Measurements from ENCODE around the gene PUS1.
"Not testable (repeated sequence)": the region's sequence is repeated elsewhere in the genome, so short reads cannot be mapped to it uniquely, and the experiment has no call there.

PUS1 gene

DNA sequence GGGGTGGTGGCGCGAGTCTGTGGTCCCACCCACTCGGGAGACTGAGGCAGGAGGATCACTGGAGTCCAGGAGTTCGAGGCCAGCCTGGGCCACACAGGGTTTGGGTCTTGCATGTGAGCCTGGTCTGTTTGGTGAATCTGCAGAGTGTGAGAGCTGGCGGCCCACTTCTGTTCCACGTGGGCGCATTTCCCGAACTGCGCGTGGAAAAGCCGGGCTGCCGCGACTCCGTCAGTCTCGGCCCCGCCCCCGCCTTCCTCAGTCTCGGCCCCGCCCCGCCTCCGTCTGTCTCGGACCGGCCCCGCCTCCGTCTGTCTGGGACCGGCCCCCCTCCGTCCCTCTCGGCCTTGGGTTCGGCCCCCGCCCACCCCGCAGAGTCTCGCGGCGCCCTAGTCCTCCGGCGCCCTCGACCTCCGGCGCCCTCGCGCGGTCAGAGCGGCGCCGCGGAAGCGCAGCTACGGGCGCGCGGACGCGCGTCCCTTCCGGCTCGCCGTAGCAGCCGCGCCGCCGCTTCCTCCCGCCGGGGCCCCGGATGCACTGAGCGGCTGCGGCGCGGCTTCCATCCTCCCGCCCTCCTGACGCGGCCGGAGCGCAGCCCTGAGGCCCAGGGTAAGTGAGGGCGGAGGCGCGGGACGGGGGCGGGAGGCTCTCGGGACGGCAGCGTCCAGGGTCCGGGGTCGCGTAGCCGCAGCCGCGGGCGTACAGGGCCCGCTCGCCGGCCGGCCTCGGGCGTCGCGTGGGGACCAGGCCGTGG, 20.5 kb downstream of the PUS1 start, which contains the start of gene EP400:
TSS of gene EP400 (plus strand) at position 512 of the 751 bp plus-strand sequence. CDS start 10,678 bp downstream, outside the sequence.
- H3K4me1 ChIP-seq (ENCODE audit: low read length) = peaks cover 7% of the 10 kb centered on the region; the same call in 1 of the 2 replicates
- no peak for TF ChIP-seq EZH2phosphoT487 (IDR thresholded peaks at IDR 0.05; ENCODE audit: low read depth)
- TF ChIP-seq, protein P1, sequence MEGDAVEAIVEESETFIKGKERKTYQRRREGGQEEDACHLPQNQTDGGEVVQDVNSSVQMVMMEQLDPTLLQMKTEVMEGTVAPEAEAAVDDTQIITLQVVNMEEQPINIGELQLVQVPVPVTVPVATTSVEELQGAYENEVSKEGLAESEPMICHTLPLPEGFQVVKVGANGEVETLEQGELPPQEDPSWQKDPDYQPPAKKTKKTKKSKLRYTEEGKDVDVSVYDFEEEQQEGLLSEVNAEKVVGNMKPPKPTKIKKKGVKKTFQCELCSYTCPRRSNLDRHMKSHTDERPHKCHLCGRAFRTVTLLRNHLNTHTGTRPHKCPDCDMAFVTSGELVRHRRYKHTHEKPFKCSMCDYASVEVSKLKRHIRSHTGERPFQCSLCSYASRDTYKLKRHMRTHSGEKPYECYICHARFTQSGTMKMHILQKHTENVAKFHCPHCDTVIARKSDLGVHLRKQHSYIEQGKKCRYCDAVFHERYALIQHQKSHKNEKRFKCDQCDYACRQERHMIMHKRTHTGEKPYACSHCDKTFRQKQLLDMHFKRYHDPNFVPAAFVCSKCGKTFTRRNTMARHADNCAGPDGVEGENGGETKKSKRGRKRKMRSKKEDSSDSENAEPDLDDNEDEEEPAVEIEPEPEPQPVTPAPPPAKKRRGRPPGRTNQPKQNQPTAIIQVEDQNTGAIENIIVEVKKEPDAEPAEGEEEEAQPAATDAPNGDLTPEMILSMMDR (IDR thresholded peaks at IDR 0.05; ENCODE audit: low read depth, low read length) = peak; percentile 57
- H3K27me3 ChIP-seq (ENCODE audit: low read depth, low read length) = no peaks in the 10 kb centered on the region
- H3K79me2 ChIP-seq (ENCODE audit: low read length) = peaks cover 48% of the 10 kb centered on the region
- peak within 1 kb of the TSS; percentile 72; the same call in 1 of the 2 replicates for H2AFZ ChIP-seq (ENCODE audit: low read depth, low read length)
- peaks cover 4% of the 10 kb centered on the region for H3K36me3 ChIP-seq (replicated peaks; ENCODE audit: low read depth, low read length)
- H3K9ac ChIP-seq (ENCODE audit: low read length) = peak within 1 kb of the TSS; percentile 73
- peak within 1 kb of the TSS; percentile 94 for H3K4me3 ChIP-seq (ENCODE audit: low read length)
- H3K9me3 ChIP-seq (ENCODE audit: insufficient read depth, low read length) = no peaks in the 10 kb centered on the region
- H3K4me2 ChIP-seq (ENCODE audit: low read length) = peak within 1 kb of the TSS; percentile 88
- H4K20me1 ChIP-seq (ENCODE audit: insufficient read depth, low read length) = peaks cover 22% of the 10 kb centered on the region
- H3K27ac ChIP-seq (ENCODE audit: low read length) = peak within 1 kb of the TSS; percentile 14; the same call in 1 of the 2 replicates

DNA sequence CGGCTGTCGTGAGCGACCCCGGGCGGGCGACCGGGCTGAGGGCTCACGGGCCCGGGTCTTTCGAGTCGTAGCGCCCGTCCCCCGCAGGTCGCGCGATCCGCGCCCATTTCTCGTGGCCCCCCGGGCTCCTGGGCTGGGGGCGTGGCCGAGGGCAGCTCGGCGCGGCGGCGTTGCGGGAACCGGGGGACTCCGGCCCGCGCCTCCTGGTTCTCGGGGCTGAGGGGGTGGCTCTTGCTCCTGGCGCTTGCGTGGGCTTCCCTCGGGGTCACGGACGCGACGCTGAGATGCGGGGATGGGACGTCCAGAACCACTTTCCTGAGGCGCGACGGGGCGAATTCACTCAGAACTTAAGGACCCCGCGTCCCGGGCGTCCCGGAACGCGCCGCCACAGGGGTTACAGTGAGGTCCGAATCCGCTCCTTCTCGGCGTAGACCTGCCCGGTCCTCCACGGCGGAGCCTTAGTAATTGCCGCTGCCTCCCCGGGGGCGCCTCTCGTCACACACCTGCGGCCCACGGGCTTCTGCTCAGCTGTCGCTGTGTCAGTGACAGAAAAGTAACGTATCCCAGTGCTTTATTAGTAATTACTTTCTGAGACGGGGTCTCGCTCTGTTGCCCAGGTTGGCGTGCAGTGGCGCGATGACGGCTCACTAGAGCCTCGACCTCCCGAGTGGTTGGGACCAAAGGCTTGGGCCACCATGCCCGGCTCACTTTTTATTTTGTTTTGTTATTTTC, 21.3 kb downstream of the PUS1 start:
- Histone ChIP-seq H4K20me1 (ENCODE audit: insufficient read depth, low read length) (peaks cover 22% of the 10 kb centered on the region), H3K27me3 (ENCODE audit: low read depth, low read length) (no peaks in the 10 kb centered on the region), H3K9me3 (ENCODE audit: insufficient read depth, low read length) (no peaks in the 10 kb centered on the region), H3K4me2 (ENCODE audit: low read length) (peak overlapping the region; percentile 77), H3K9ac (ENCODE audit: low read length) (peak overlapping the region; percentile 73), H3K36me3 (replicated peaks; ENCODE audit: low read depth, low read length) (no peaks in the 10 kb centered on the region), H3K4me1 (ENCODE audit: low read length) (peaks cover 7% of the 10 kb centered on the region; the same call in 1 of the 2 replicates), H2AFZ (ENCODE audit: low read depth, low read length) (no peak overlapping the region; the same call in 1 of the 2 replicates), H3K79me2 (ENCODE audit: low read length) (peaks cover 55% of the 10 kb centered on the region), H3K4me3 (ENCODE audit: low read length) (peak overlapping the region; percentile 94), H3K27ac (ENCODE audit: low read length) (peak overlapping the region; percentile 14; the same call in 1 of the 2 replicates)
- TF ChIP-seq EZH2phosphoT487 (IDR thresholded peaks at IDR 0.05; ENCODE audit: low read depth) = no peak
- TF ChIP-seq, protein P1 (IDR thresholded peaks at IDR 0.05; ENCODE audit: low read depth, low read length) = no peak

DNA sequence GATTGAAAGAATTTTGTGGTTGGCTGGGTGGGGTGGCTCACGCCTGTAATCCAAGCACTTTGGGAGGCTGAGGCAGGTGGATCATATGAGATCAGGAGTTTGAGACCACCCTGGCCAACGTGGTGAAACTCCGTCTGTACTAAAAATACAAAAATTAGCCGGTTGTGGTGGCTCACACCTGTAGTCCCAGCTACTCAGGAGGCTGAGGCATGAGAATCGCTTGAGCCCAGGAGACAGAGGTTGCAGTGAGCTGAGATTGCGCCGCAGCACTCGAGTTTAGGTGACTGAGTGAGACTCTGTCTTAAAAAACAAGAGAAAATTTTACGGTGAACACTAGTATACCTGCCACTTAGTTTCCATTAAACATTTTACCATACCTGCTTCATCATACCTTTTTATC, 24.7 kb downstream of the PUS1 start:
- not testable (repeated sequence) for H3K9me3 ChIP-seq (ENCODE audit: insufficient read depth, low read length); H3K36me3 ChIP-seq (replicated peaks; ENCODE audit: low read depth, low read length); H3K4me3 ChIP-seq (ENCODE audit: low read length); H3K27ac ChIP-seq (ENCODE audit: low read length); H3K4me2 ChIP-seq (ENCODE audit: low read length); H3K9ac ChIP-seq (ENCODE audit: low read length); H2AFZ ChIP-seq (ENCODE audit: low read depth, low read length); H3K4me1 ChIP-seq (ENCODE audit: low read length); H3K27me3 ChIP-seq (ENCODE audit: low read depth, low read length)
- peaks cover 89% of the 10 kb centered on the region for H3K79me2 ChIP-seq (ENCODE audit: low read length)
- peaks cover 40% of the 10 kb centered on the region for H4K20me1 ChIP-seq (ENCODE audit: insufficient read depth, low read length)

DNA sequence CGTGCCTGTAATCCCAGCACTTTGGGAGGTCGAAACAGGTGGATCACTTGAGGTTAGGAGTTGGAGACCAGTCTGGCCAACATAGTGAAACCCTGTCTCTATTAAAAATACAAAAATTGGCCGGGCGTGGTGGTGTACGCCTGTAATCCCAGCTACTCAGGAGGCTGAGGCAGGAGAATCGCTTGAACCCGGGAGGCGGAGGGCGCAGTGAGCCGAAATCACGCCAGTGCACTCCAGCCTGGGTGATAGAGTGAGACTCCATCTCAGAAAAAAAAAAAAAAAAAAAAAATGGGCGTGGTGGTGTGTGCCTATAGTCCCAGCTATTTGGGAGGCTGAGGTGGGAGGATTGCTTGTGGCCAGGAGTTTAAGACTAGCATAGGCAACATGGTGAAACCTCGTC, 25.4 kb downstream of the PUS1 start:
- not testable (repeated sequence) for H3K36me3 ChIP-seq (replicated peaks; ENCODE audit: low read depth, low read length); H3K4me3 ChIP-seq (ENCODE audit: low read length); H3K9ac ChIP-seq (ENCODE audit: low read length); H3K9me3 ChIP-seq (ENCODE audit: insufficient read depth, low read length); H3K27ac ChIP-seq (ENCODE audit: low read length); H3K4me2 ChIP-seq (ENCODE audit: low read length); H2AFZ ChIP-seq (ENCODE audit: low read depth, low read length); H3K4me1 ChIP-seq (ENCODE audit: low read length); H3K27me3 ChIP-seq (ENCODE audit: low read depth, low read length)
- Histone ChIP-seq H4K20me1 (ENCODE audit: insufficient read depth, low read length) (peaks cover 46% of the 10 kb centered on the region), H3K79me2 (ENCODE audit: low read length) (peaks cover 95% of the 10 kb centered on the region)

DNA sequence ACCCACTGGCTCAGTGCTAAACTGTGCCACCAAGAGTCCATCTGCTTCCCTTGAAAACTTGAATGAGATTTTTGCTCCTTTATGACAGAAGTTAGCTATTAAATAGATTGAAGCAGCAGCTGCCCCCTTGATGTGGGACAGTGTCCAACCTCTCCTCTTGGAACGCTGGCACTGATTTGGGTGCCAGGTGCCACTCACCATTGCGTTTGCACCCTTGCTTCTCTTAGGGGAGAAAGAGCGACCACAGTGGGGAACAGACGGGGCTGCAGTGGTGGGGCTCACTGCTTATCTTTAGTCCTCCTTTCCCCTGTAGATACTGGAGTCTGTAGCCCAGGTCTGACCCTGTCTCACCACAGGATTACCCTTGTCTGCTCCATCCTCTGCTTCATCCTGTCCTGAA, 30.0 kb downstream of the PUS1 start:
- Histone ChIP-seq H3K36me3 (replicated peaks; ENCODE audit: low read depth, low read length) (peaks cover 13% of the 10 kb centered on the region), H3K79me2 (ENCODE audit: low read length) (peaks cover 84% of the 10 kb centered on the region), H3K9ac (ENCODE audit: low read length) (no peak overlapping the region), H3K4me2 (ENCODE audit: low read length) (no peak overlapping the region), H3K27me3 (ENCODE audit: low read depth, low read length) (no peaks in the 10 kb centered on the region), H3K4me3 (ENCODE audit: low read length) (no peak overlapping the region), H3K9me3 (ENCODE audit: insufficient read depth, low read length) (no peaks in the 10 kb centered on the region), H3K27ac (ENCODE audit: low read length) (no peak overlapping the region), H3K4me1 (ENCODE audit: low read length) (no peaks in the 10 kb centered on the region), H4K20me1 (ENCODE audit: insufficient read depth, low read length) (peaks cover 53% of the 10 kb centered on the region), H2AFZ (ENCODE audit: low read depth, low read length) (no peak overlapping the region)
- no peak for TF ChIP-seq EZH2phosphoT487 (IDR thresholded peaks at IDR 0.05; ENCODE audit: low read depth)
- TF ChIP-seq, protein P1 (IDR thresholded peaks at IDR 0.05; ENCODE audit: low read depth, low read length) = no peak
